Activated T-cell treated with anti-CD3 and anti-CD28 coated beads, Interleukin-2, amount 50 U/mL, for 24 hours (primary cell): ENCODE measurements around the gene GNG2.

ENCODE experiments used
- DNase-seq: peaks from one replicate; pipeline ENCODE4 v3.0.0-alpha.2; 2020
- H3K27ac Mint-ChIP-seq: 2 replicates; pipeline ENCODE4 v1.8.0; 2020; ENCODE audit warnings: mild to moderate bottlenecking, mixed read lengths
- H3K27me3 Mint-ChIP-seq: 2 replicates; pipeline ENCODE4 v1.8.0; 2020; ENCODE audit warnings: mixed read lengths
- H3K36me3 Mint-ChIP-seq: 2 replicates; pipeline ENCODE4 v1.8.0; 2020; ENCODE audit warnings: low read depth, mixed read lengths
- H3K4me1 Mint-ChIP-seq: 2 replicates; pipeline ENCODE4 v1.8.0; 2020; ENCODE audit warnings: low read depth, mixed read lengths
- H3K4me3 Mint-ChIP-seq: 2 replicates; pipeline ENCODE4 v1.8.0; 2020; ENCODE audit warnings: mild to moderate bottlenecking, moderate library complexity, mixed read lengths
- H3K9me3 Mint-ChIP-seq: 2 replicates; pipeline ENCODE4 v1.8.0; 2020; ENCODE audit warnings: mixed read lengths

Gene GNG2

GRCh38 chr14:51845811-51846210 lies 14.6 kb upstream of the GNG2 start:
- H3K9me3 Mint-ChIP-seq = peaks cover 29% of the 10 kb centered on the region
- no peaks in the 10 kb centered on the region for H3K27me3 Mint-ChIP-seq
- no peak for DNase-seq
- H3K4me3 Mint-ChIP-seq = peak overlapping the region; percentile 87
- peak overlapping the region; percentile 84 for H3K27ac Mint-ChIP-seq
- H3K4me1 Mint-ChIP-seq = peaks cover 75% of the 10 kb centered on the region
- peaks cover 32% of the 10 kb centered on the region for H3K36me3 Mint-ChIP-seq

- Mint-ChIP-seq H3K27me3 (no peaks in the 10 kb centered on the region), H3K4me1 (peaks cover 84% of the 10 kb centered on the region), H3K9me3 (peaks cover 37% of the 10 kb centered on the region), H3K36me3 (peaks cover 32% of the 10 kb centered on the region), H3K27ac (peak overlapping the region; percentile 100), H3K4me3 (peak overlapping the region; percentile 87)
- peak; percentile 86 for DNase-seq
Observed at GRCh38 chr14:51846631-51847488, 13.6 kb upstream of the GNG2 start.

DNA sequence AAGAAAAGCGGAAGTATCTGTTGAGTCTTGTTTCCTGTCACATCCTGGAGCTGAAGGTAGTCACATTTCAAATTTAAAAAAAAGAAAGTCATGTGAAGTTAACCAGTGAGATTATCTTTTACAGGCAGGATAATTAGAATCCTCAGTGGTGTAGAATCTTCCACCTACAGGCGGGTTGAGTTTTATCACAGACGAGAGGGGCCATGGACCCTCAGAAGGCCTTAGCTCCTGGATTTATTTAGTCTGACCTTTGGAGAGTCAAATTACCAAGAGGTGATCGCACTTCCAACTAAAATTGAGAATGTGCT lies 13.0 kb upstream of the GNG2 start:
- Mint-ChIP-seq H3K4me1 (peaks cover 87% of the 10 kb centered on the region), H3K27ac (peak overlapping the region; percentile 100), H3K36me3 (peaks cover 32% of the 10 kb centered on the region), H3K9me3 (peaks cover 39% of the 10 kb centered on the region), H3K4me3 (peak overlapping the region; percentile 87), H3K27me3 (no peaks in the 10 kb centered on the region)
- DNase-seq = no peak

DNA sequence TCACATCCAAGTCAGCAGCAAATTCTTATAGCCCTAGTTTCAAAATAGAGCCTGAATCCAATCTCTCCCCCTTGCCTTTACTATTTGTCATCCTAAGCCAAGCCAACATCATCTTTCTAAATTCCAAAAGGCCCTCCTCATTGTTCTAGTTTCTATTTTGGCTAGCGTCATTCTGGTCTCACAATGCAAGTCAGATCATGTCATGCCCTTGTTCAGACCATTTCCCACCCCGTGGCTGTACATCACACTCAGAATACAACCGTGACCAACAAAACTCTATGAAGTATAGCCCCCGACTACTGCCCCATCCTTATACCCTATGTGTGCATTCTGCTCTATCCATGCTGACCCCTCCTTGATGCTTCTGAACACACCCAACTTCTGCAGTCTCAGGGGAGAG lies 12.3 kb upstream of the GNG2 start:
- peak overlapping the region; percentile 45 for H3K4me3 Mint-ChIP-seq
- H3K27ac Mint-ChIP-seq = peak overlapping the region; percentile 100
- H3K36me3 Mint-ChIP-seq = peaks cover 32% of the 10 kb centered on the region
- peaks cover 92% of the 10 kb centered on the region for H3K4me1 Mint-ChIP-seq
- H3K27me3 Mint-ChIP-seq = no peaks in the 10 kb centered on the region
- H3K9me3 Mint-ChIP-seq = peaks cover 39% of the 10 kb centered on the region
- DNase-seq = no peak

GRCh38 chr14:51849097-51849496 lies 11.3 kb upstream of the GNG2 start:
- Mint-ChIP-seq H3K27me3 (no peaks in the 10 kb centered on the region), H3K4me3 (peak overlapping the region; percentile 35), H3K4me1 (peaks cover 84% of the 10 kb centered on the region), H3K9me3 (peaks cover 39% of the 10 kb centered on the region), H3K36me3 (peaks cover 32% of the 10 kb centered on the region), H3K27ac (peak overlapping the region; percentile 100)
- DNase-seq = peak; percentile 65

DNA sequence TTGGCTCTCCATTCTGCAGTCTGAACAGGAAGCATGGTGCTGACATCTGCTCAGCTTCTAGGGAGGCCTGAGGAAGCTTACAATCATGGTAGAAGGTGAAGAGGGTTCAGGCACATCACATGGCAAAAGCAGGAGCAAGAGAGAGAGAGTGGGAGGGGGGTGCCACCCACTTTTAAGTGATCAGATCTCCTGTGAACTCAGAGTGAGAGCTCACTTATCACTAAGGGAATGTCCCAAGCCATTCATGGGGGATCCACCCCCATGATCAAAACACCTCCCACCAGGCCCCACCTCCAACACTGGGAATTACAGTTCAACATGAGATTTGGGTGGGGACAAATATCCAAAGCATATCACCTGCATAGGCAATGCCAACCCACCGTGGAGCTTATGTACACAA lies 9.8 kb upstream of the GNG2 start:
- peak overlapping the region; percentile 11 for H3K27ac Mint-ChIP-seq
- H3K36me3 Mint-ChIP-seq = peaks cover 32% of the 10 kb centered on the region
- peaks cover 74% of the 10 kb centered on the region for H3K4me1 Mint-ChIP-seq
- H3K27me3 Mint-ChIP-seq = no peaks in the 10 kb centered on the region
- H3K4me3 Mint-ChIP-seq = no peak overlapping the region
- peaks cover 39% of the 10 kb centered on the region for H3K9me3 Mint-ChIP-seq
- DNase-seq = no peak

DNA sequence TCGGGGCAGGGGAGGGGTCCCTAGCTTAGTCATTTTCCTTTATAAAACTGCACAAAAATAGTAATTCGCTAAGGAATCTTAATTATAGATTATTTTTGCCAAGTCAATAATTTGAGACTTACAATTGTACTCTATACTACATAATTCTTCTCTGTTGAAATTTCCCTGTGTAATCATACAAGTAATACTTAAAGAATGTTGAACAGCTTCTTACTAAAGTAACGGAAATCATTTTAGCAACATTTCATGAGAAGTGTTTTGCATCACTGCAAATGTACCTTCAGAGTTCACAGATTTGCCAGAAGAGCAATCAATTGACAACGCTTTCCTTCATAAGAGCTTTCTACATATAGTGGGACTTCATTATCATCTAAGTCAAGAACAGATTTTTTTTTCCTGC lies 7.9 kb upstream of the GNG2 start:
- Mint-ChIP-seq H3K4me3 (no peak overlapping the region), H3K9me3 (peaks cover 39% of the 10 kb centered on the region), H3K27ac (no peak overlapping the region), H3K4me1 (peaks cover 60% of the 10 kb centered on the region), H3K36me3 (peaks cover 26% of the 10 kb centered on the region), H3K27me3 (no peaks in the 10 kb centered on the region)
- no peak for DNase-seq

GRCh38 chr14:51855234-51855633 lies 5.2 kb upstream of the GNG2 start:
- no peak for DNase-seq
- Mint-ChIP-seq H3K27ac (no peak overlapping the region), H3K4me1 (peaks cover 60% of the 10 kb centered on the region), H3K4me3 (no peak overlapping the region), H3K9me3 (peaks cover 17% of the 10 kb centered on the region), H3K27me3 (no peaks in the 10 kb centered on the region), H3K36me3 (peaks cover 4% of the 10 kb centered on the region)

DNA sequence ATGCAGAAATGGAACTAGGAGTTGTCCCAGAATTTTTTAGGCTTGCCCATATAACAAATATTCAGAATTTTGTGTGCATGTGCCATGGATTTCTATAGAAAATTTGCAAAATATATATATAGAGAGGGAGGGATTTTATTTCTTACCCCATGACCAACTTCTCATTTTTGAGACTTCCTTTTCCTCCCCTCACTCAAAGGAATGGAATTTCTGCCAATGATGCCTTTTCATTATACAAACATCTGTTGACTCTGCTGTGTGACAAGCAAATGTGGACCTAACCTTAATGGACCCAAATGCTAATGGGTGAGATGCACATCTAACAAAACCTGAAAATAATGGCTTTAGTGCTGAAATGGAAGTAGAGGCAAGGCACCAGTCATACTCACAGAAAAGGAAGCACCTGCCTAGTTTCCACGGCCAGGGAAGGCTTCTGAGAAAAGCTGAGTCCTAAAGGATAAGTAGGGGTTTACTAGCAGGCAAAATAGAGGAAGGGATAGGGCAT lies 3.6 kb upstream of the GNG2 start:
- H3K27ac Mint-ChIP-seq = no peak overlapping the region
- H3K9me3 Mint-ChIP-seq = peaks cover 5% of the 10 kb centered on the region
- no peak for DNase-seq
- no peak overlapping the region for H3K4me3 Mint-ChIP-seq
- peaks cover 12% of the 10 kb centered on the region for H3K36me3 Mint-ChIP-seq
- H3K4me1 Mint-ChIP-seq = peaks cover 46% of the 10 kb centered on the region
- H3K27me3 Mint-ChIP-seq = no peaks in the 10 kb centered on the region

DNA sequence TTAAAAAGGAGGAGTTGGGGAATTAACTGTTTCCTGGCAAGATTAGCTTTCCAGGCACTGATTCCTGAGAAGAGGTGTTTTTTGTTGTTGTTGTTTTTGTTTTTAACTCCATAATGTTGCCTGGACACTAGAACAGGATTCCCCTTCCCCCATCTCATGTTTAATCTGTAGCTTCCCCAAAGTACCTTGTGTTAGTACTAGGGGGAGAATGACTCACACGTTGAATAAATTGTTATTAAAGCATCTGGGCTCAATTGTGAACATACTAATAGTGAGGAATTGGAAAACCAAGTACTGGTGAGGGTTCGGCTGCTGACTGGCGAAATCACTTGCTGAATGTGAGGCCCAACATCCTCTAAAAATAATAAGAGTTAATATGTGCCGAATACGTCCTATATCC lies 1.3 kb upstream of the GNG2 start:
- no peaks in the 10 kb centered on the region for H3K27me3 Mint-ChIP-seq
- no peak overlapping the region for H3K4me3 Mint-ChIP-seq
- H3K36me3 Mint-ChIP-seq = peaks cover 24% of the 10 kb centered on the region
- H3K9me3 Mint-ChIP-seq = peaks cover 3% of the 10 kb centered on the region
- DNase-seq = no peak
- peaks cover 45% of the 10 kb centered on the region for H3K4me1 Mint-ChIP-seq
- H3K27ac Mint-ChIP-seq = no peak overlapping the region

GRCh38 chr14:51860825-51861499 lies 550 bp downstream of the GNG2 start:
- H3K36me3 Mint-ChIP-seq = peaks cover 30% of the 10 kb centered on the region
- peaks cover 3% of the 10 kb centered on the region for H3K9me3 Mint-ChIP-seq
- H3K4me1 Mint-ChIP-seq = peaks cover 52% of the 10 kb centered on the region
- no peak for DNase-seq
- H3K27me3 Mint-ChIP-seq = no peaks in the 10 kb centered on the region
- H3K4me3 Mint-ChIP-seq = peak overlapping the region; percentile 92
- H3K27ac Mint-ChIP-seq = peak overlapping the region; percentile 90

DNA sequence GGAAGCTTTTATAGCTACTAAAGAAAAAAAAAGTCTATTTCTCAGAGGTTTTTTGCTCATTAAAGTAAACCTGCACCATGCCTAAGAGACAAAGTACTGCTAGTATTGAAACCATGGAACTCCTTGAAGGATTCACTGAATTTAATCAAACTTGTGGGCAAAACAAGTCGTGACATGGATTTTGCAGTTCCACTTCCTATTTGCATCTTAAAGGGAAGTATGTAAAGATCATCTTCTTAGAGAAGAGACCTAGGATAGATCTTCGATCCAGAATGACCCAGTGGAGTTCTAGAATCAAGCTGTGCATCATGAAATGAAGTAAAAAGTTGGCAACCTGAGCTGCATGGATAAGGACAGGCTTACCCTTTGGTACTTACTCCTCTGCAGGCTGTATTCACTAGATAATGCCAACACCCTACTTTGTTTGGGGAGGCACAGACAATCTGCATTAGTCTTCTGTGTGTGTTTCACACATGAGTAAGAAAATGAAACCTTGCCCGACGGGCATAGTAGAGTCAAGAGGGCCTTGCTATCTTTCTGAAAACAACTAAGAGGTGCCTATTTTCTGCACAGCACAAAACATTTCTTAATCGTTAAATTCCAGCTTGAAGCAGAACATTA lies 1.9 kb downstream of the GNG2 start:
- no peak for DNase-seq
- Mint-ChIP-seq H3K4me1 (peaks cover 51% of the 10 kb centered on the region), H3K27ac (peak overlapping the region; percentile 90), H3K36me3 (peaks cover 30% of the 10 kb centered on the region), H3K4me3 (peak overlapping the region; percentile 92), H3K9me3 (no peaks in the 10 kb centered on the region), H3K27me3 (no peaks in the 10 kb centered on the region)

- peak overlapping the region; percentile 90 for H3K27ac Mint-ChIP-seq
- H3K4me1 Mint-ChIP-seq = peaks cover 48% of the 10 kb centered on the region
- peaks cover 30% of the 10 kb centered on the region for H3K36me3 Mint-ChIP-seq
- H3K9me3 Mint-ChIP-seq = no peaks in the 10 kb centered on the region
- peak overlapping the region; percentile 92 for H3K4me3 Mint-ChIP-seq
- no peak for DNase-seq
- no peaks in the 10 kb centered on the region for H3K27me3 Mint-ChIP-seq
Observed at GRCh38 chr14:51862860-51863259, 2.4 kb downstream of the GNG2 start.

- Mint-ChIP-seq H3K4me3 (no peak overlapping the region), H3K9me3 (no peaks in the 10 kb centered on the region), H3K27ac (no peak overlapping the region), H3K36me3 (peaks cover 36% of the 10 kb centered on the region), H3K27me3 (no peaks in the 10 kb centered on the region), H3K4me1 (peaks cover 24% of the 10 kb centered on the region)
- peak; percentile 44 for DNase-seq
Observed at GRCh38 chr14:51865953-51866747, 5.7 kb downstream of the GNG2 start.
